Retina (tissue), 1 donor: ENCODE data around the gene HOXD10.

Experiments
- DNase-seq: peaks from one replicate; pipeline ENCODE4 v3.0.0-alpha.2; 2016

HOXD10 gene

DNA sequence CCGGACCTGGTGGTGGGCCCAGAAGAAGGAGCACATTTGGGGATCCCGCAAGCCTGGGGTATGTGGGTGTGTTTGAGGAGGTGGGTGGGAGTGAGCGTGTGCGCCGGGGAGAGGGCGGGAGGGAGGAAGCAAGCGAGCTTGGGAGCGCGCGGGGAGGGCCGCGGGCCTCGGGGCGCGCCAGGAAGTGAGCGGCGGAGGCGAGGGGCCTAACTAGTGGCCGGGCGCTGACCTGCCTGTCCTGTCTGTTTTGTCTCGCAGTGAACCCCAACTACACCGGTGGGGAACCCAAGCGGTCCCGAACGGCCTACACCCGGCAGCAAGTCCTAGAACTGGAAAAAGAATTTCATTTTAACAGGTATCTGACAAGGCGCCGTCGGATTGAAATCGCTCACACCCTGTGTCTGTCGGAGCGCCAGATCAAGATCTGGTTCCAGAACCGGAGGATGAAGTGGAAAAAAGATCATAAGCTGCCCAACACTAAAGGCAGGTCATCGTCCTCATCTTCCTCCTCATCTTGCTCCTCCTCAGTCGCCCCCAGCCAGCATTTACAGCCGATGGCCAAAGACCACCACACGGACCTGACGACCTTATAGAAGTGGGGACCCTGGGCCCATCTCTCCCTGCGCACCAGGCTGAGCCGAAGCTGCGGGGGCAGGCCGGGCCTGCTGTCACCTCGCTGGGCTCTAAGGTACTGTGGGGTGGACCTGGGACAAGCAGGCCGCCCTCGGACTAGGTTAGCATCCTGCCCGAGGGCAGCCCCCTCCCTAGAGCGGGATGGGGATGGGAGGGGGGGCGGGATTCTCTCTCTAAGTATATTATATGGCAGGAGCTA, 36.0 kb downstream of the HOXD10 start:
- peak; percentile 33 for DNase-seq

DNA sequence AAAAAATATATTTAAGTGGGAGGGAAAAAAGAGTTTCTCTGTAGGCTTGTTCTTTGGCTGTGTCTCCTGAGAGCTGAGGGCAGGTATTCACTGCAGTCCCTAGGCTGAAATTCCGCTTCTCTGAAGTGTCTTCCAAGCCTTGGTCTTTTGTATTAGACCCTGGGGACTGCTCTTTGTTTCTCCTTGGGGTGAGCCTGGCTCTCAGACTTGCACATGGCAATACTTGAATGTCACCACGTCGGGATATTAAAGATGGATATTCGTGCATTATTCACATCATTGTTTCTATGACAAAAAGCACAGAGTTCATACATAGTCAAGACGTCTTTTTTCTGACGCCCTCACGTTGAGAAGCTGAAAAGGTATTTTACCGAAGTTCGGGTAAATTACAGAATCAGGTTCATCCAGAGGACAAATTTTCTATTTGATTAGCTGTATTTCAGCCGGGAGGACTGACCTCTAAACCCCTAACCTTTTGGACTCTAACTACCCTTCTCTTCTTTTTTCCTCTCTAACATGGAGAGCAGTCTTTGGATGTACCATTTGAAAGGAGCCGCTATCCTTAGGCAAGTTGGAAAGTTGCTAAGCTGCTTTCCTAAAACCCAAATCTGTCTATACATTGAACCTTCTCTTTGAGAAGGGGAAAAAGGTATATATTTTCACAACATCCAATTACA, 38.1 kb downstream of the HOXD10 start:
- no peak for DNase-seq

DNA sequence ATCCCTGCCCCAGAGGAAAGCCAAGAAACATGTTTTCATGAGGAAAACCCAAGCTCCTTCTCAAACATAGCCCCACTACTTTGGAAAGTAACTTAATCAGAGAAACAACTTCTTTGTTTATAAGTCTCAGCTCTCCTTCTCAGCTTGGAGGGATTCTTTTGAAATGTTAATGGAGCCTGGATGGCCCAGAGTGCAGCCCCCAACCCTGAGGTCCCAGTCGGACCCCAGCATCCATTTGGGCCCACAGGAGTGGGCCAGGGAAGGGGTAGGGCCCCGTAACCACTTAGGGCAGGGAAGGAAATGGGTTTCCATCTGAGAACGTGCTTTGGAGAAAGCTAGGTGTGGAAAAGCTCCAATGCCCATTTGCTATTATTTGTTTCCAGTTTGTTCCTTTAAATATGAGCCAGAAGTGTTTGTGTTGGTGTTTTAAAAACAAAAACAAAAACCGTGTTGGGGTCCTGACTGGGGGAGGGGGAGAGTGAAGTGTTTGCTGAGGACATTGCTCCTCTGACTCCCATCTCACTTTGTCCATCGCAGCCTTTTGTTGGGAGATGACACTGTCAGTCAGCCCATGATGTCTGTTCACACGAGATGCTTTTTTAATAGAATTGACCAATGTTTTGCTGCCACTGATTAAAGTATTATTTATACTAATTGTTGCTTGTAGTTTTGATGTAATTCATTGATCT, 38.9 kb downstream of the HOXD10 start:
- DNase-seq = no peak

DNA sequence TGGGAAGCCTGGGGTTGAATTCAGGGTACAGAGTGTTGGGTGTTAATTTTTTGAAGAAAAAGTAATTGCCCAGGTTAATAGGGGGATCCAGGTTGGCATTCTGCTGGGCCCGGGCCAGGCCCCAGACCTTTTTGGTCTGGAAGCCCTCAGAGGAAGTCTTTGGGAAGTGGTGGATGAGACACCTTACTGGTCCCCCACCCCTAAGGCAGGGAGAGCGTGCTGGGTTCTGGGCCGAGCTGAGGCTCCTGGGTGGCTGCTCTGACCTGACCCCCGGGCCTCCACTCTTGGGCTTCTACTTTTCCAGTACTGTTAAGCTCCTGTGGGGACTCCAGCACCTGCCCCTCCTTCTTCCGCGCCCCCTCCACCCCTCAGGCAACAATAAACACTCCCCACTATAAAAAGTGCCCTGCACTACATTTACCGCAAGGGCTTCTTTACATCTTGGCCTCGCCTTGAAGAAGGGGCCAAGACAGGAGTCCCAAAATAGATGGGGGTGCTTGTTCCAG, 39.8 kb downstream of the HOXD10 start:
- DNase-seq = no peak

DNA sequence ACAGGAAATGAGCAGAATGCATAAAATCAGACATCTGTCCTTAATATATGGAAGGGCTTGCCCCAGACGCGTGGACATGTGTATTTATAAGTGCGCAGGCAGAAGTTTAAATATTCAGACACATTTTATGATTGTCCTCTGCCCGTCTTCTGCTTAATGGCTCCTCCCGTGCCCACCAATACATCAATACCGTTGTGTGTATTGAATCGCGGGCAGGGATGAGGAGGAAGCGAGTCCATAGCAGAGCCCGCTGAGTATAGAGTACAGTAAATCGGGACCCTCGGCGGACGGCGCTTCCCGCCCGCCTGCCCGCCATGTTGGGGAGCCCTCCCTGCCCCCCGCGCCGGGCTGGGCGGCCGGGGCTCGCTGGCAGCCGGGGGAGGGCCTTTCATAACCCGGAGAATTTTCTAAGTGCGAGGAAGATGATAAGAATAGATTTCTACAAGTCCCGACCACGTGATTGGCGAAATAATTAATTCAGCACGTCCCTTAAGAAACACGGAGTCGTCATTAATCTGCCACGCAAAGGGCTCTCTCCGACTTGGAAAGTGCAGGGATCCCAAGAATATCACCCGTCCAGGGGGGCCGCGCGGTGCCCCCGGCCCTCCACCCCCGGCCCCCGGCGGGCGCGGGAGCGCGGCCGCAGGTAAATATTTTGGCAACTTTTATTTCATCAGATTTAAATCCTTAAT, 40.4 kb downstream of the HOXD10 start, which contains the start of gene HOXD3:
Gene HOXD3 (plus strand): TSS at position 501 of the 692 bp plus-strand sequence. CDS start 11,808 bp downstream, outside the sequence.
- peak; percentile 65 for DNase-seq

DNA sequence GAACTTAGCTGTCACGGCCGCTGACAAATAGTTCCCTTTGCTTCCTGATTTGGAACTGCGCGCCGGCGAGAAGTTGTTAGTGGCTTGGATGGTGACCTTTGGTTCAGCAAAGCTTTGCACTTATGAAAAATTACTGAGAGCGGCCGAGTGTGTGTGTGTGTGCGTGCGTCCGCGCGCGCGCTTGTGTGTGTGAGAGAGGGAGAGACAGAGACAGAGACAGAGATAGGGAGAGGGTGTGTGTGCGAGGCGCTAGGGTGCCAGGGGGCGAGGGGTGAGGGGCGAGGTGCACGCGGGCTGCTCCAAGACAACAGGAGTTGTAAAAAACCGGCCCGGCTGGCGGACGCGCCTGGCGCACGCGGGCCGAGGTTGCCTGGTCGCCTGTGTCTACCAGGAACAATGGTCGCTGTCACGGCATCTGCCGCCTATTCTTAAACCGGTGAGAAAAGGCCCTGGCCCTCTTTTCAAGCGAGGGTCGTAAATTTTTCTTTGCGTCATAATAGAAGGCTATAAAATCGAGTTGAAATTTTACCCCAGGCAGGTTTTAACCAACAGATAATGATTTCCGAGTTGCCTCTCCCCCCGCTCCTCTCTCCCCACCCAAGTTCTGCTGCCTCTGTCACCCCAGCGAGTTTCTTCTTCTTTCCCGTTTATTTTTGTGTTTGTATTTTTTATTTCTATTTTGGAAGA, 41.1 kb downstream of the HOXD10 start:
- DNase-seq = peak; percentile 77

DNA sequence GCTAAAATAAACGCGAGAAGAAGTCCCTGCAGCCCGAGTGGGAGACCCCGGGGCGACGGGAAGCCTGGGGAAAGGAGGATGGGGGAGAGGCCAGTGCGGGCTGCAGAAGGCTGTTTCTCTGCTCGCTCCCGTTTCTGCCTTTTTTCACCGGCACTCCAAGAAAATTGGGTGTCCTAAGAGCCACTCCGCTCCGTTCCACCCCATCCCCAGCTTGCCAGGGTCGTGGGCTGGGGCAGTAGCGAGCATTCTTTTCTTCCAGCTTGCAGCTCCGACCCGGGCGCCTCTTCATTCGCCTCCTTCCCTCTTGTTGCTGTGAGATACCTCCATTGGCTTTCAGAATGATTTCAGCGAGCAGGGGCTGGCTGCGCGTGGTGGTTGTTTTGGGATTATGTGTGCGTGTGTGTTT, 41.6 kb downstream of the HOXD10 start:
- DNase-seq = peak; percentile 77

DNA sequence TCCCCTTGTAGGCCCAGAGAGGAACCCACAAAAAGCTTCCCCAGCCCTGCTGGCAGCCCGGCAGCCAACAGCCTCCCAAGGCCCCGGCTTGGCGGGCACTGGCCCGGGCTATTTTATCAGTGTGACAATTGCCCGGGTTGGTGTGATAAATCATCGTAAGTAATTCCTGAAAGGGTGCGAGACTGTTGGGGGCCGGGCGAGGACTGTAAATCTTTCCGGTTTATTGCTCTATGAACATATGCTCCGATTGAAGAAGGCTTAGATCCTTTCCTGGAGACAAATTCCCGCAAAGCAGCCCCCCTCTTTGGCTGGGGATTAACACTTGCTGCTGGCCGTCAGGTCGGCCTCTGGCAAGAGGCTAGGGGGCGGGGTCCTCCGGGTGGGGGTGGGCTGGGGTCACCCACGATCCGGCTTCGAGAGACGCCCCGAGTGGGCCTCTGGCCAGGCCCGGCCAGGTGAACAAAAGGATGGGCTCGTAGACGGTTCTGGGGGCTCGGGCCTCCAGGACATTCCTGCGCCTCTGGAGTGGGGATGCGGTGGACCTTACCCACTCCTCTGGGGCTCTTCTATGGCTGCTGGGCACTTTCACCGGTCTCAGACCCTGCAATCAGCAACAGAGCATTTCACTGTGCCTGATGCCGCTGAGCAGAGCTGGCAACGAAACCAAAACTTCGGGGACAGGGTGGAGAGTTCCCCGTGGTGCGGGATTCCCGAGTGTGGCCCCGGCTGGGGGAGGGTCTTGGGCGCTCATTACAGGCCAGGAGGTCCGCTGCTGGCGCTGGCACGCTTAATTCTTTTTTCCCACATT, 42.5 kb downstream of the HOXD10 start:
- DNase-seq = peak; percentile 43

DNA sequence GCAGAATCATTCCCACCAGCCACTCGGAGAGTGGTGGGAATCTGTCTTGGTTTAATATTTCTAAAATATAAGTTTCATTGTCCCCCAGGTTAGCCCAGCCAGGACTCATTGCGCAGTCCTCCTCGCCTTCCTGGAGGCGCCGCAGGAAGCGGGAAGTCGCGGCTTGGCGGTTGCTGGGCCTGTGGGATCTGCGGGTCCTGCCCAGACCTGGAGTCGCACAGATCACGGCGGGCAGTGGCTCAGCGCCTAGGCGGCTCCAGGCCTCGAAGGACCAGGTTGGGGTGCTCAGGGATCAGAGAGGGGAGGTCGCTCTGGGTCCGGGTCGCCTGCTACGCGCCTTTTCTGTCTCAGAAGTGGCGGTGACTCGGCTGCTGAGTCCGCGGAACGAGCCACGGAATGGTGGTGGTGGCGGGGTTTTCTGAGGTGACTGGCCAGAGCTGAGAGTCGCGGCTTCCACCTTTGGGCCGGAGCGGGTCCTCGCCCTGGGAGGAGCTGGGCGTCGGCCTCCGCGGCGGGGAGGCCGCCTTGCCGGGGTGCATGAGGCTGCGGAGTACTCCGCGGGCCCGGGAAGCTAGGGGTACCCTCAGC, 43.2 kb downstream of the HOXD10 start:
- peak; percentile 76 for DNase-seq

DNA sequence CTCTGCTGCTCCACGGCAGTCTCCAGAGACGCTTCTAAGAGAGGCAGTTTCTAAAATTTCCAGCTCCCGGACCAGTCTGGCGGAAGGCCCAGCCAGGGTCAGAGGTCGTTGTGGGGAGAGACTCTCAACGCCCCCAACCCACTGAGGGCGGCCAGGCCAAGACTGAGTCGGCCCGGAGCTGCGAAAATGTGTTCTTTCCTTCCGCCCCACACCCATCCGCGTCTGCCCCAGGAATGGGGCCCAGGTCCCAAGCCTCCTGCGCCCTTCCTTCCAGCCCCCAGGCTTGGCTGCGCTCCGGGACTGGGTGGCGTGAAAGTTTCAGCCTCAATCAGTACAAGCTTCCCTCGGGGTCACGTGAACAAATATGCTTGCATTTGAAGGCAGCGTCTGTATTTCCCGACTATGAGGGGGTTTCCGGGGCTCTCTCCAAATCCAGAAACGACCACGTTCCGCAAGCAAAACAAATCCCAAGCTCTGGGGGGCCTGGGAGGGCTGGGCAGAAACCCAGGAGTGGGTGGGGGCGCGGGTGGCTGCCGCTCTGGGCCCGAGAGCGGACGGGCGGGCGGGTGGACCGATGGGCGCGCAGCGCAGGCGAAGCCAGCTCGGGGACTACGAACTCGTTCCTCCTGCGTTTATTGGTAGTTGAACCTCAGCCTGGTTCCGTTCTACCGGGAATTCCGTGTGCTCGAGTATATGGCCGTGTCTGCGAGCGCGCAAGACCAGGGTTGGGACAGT, 43.8 kb downstream of the HOXD10 start:
- DNase-seq = no peak

DNA sequence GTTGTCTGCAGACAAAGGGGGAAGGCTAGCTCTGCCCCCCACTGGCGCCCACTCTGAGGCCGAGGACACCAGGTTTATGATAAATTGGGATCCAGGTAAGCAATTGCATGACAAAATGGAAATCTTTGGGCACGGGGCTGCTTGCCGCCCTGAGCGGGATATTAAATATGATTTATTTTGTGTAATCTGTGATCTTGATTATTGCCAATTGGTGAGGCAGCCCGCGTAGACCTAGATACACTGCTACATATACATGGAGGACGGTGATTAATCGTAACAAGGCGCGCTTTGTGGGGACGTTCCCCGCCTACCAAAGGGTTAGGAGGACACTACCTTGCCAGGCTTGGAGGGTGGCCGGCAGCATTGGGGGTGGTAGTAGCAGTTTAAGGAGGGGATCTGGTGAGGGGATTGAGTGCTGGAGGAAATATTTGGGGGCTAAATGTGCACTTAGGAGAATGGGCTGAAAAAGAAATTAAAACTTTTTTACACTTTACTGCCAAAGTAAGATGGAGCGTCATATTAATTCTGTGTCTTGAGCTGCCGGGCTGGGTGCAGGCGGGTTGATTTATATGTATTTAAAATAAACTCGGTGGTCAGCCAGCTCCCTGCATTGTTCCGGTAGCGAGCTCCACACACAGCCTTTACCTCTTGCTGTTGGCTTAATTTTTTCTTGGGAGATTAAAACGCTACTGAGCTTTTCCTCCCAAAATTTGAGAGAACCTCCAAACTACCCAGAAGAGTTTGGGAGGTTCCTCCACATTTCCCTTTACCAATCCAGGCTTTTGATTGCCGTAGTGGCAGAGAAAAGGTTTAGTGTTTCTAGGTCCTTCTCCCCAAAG, 44.6 kb downstream of the HOXD10 start:
- peak; percentile 52 for DNase-seq

DNA sequence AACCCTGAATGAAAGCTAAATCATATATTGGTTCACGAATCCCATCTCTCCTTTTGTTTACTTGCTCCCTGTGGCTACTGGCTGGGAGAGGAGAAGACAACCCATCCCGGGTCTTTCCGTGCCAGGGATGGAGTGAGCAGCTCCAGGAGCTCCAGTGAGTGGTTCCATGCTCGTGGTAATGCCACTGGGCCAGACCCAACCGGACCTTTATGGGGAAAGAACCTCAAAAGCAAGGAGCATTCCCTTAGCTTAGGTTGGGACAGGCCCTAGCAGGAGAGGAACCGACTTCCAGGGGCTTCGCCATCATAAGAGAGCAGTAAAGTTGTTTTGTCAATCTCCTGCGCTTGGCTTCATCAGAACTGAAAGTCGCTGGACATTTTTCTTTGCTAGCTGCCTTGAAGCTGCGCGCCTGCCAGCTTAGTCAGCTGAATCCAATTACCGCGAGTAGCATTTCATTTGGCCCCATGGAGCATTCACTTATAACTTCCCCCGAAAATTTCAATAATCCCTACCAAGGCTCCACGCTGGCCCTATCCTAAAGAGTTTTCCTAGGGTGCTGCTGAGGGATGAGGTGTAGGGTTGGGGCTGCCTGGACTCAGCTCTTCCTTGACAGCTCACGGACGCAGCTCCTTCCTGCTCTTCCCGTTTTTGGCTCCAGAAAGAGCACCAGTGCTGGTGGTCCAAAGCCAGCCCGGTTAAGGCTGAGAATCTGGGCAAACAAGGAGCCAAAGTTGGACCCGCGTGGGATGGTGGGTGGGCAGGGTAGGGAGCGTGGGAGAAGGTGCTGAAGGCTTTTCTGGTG, 45.4 kb downstream of the HOXD10 start:
- peak; percentile 60 for DNase-seq

DNA sequence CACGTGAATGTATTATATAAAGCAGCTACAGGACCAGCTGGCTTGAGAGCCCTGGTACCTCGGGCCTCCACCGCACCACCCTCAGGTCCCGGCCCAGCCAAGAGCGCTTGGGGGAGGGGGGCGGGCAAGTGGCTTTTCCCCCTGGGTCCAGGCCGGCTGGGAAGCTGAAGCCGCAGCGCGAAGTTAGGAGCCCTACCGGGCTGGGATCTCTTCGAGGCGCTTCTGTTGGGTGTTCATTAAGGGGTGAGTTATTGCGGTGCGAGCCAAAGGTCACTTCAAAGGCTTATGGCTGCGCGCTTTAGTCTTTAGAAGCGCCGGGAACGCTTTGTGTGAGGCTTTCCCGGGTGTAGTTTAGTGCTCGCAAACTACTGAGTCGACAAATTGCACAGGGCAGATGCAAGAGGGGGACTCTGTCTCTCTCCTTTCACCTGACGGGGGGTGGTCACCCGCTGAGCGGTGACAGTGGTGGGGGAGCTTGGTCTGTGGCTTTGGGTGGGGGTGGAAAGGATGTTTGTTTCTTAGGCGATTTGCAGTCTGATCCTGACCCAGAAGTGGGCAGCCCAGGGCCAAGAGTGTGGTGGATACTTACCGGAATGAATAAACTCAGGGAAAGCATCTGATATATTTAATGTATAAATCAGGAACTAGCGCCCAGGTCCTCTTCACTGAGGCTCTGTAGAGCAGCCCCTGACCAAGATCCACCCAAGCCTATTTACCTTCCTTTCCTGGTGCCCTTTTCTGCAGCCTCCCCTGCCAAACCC, 46.5 kb downstream of the HOXD10 start:
- DNase-seq = peak; percentile 41

DNA sequence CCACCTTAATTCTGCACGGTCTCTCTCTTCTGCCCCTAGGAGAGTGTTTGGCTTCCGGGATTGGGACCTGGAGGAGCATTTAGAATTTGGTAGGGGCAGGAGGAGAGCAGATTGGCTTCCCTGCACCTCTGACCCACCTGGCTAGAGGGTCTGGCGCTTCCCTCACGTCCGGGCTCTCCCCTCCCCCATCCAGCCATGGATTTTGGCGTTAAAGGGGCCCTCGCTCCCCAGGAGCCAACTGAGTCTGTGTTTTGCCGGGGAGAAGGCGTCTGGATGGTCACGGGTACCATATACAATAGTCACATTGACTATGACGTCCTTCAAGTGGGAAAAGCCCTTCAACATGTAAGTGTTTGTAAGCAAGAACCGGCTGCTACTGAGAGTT, 47.1 kb downstream of the HOXD10 start:
- DNase-seq = no peak

DNA sequence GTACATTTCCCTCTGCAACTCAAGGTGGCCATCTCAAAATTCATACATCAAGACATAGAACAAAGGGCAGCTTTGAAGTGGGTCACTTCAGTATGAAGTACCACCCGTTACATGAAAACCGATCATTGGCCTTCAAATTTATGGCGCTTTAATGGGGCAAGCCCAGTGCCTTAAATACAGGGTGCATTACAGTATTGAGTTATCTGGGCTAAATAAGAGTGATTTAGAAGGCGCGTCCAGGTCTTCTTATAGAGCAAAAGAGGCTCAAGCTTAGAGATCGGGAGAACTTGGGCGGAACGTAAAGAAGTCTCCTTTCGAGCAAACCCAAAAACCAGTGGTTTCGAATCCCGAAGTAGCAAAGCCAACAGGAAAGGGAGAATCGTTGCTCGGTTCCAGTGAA, 47.6 kb downstream of the HOXD10 start:
- no peak for DNase-seq

DNA sequence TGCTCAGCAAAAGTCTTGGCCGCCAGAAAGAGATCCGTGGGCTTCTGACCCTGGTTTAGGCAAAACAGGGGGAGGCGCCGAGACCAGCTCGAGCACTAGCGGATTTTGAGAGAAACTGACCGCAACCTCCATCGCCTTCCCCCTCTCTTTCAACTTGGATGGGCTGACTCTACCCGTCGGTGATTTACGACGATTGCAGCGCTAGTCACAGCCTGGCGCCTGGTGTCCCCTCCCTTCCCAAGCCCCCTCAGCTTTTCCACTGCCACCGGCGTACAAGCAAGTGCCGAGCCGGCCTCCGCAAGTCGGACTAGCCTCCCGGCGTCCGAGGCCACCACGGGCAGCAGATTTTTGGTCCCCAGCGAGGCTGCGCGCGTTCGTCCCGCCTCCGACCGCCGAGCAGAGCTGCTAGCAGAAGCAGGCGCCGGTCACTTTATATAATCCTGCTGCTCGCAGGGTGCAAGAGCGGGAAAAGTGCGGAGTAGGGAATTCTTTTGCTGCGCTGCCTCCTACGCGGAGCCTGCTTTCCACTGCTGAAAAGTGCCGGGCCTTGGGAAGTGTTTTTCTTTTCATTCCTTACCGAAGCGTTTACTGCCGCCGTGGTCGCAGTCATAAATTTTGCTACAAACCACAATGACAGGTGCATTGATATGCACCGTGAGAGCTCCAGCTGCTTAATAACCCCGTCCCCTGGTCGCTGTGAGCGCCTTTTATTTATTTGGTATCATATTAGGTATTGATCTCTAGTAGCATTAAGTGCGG, 48.2 kb downstream of the HOXD10 start:
- DNase-seq = peak; percentile 79
